Colonic mucosa (tissue), 4 donors: ENCODE data around the gene MUSK. TPM values are rescaled to one million over a fixed set of nuclear protein-coding genes. Genes with fewer than 3 reads are reported as not detected.
A peak's percentile ranks its signal among the peaks of the same experiment; 100 is the strongest.

Experiments used
- DNase-seq: peaks from one replicate; pipeline ENCODE4 v3.0.0-alpha.2; 2020
- H3K27ac ChIP-seq: fragments of 200-600 bp; one replicate; pipeline ENCODE4 v1.8.0; 2021
- H3K27me3 ChIP-seq: fragments of 200-600 bp; one replicate; pipeline ENCODE4 v1.8.0; 2021
- H3K36me3 ChIP-seq: fragments of 200-600 bp; one replicate; pipeline ENCODE4 v1.8.0; 2021
- H3K4me1 ChIP-seq: fragments of 200-600 bp; one replicate; pipeline ENCODE4 v1.8.0; 2021; ENCODE audit warnings: mild to moderate bottlenecking
- H3K4me3 ChIP-seq: fragments of 200-600 bp; one replicate; pipeline ENCODE4 v1.8.0; 2021
- H3K9ac ChIP-seq, 2 donors: one replicate each; pipeline ENCODE4 v1.7.0; 2013; ENCODE audit warnings: control low read depth in 2 of 2, low read depth in 2 of 2, low read length in 2 of 2
- H3K9me3 ChIP-seq: fragments of 200-600 bp; one replicate; pipeline ENCODE4 v1.8.0; 2021
- CTCF ChIP-seq: fragments of 200-600 bp; IDR thresholded peaks from one replicate; pipeline ENCODE4 v1.8.0; 2022; ENCODE audit warnings: antibody characterized with exemption, mild to moderate bottlenecking
- intact Hi-C: fragments of 100-400 bp; cut with DNase I; formaldehyde crosslinking; loops from one replicate; pipeline ENCODE4 v1.14.1; 2022
- total RNA-seq, 2 donors: library from RNA; stranded (reverse); fragmentation: NEBNext Ultra II Directional in 1 of 2; extraction: Animal tissue kit (Norgen Biotek cat#: 25700) in 1 of 2; gene quantifications; one replicate each; pipeline ENCODE4 v1.2.1, GENCODE V29; 2021
- donor health status: healthy.
- donor health status: DM: no; HTN: no; CAD: no.
- donor health status: DM: no; HTN: no; CAD: no.

The MUSK gene
- total RNA-seq, 2 donors from 2014 or later: 0.94 to 2.0 TPM

GRCh38 chr9:110626101-110626829 is 42.3 kb upstream of the MUSK start:
- H3K27ac ChIP-seq: no peak overlapping the region
- no peak overlapping the region for H3K4me3 ChIP-seq
- no peaks in the 10 kb centered on the region for H3K36me3 ChIP-seq
- no peak for TF ChIP-seq CTCF
- H3K9me3 ChIP-seq: no peaks in the 10 kb centered on the region
- H3K9ac ChIP-seq: no peak overlapping the region
- no peak for DNase-seq
- H3K27me3 ChIP-seq: no peaks in the 10 kb centered on the region
- intact Hi-C loops: no loop called here
- H3K4me1 ChIP-seq: no peaks in the 10 kb centered on the region

- intact Hi-C loops: loop anchor here (5.0 kb wide), 1 partner anchor 667 kb away; no protein-coding TSS in a partner anchor
- no peak overlapping the region for H3K27ac ChIP-seq
Measured at GRCh38 chr9:110635589-110635988, 33.0 kb upstream of the MUSK start.

GRCh38 chr9:110638381-110638954 is 30.1 kb upstream of the MUSK start:
- no peak overlapping the region for H3K9ac ChIP-seq
- H3K27ac ChIP-seq: no peak overlapping the region
- H3K4me3 ChIP-seq: no peak overlapping the region
- no peak for DNase-seq
- no peaks in the 10 kb centered on the region for H3K27me3 ChIP-seq
- H3K36me3 ChIP-seq: no peaks in the 10 kb centered on the region
- intact Hi-C loops: loop anchor here (5.0 kb wide), 1 partner anchor 664 kb away; no protein-coding TSS in a partner anchor
- TF ChIP-seq CTCF: peak; percentile 22
- no peaks in the 10 kb centered on the region for H3K4me1 ChIP-seq
- H3K9me3 ChIP-seq: no peaks in the 10 kb centered on the region

More at GRCh38 chr9:110635589-110635988, 33.0 kb upstream of the MUSK start:
- no peak for TF ChIP-seq CTCF
- Histone ChIP-seq H3K27me3 (no peaks in the 10 kb centered on the region), H3K4me1 (no peaks in the 10 kb centered on the region), H3K36me3 (no peaks in the 10 kb centered on the region), H3K9me3 (no peaks in the 10 kb centered on the region), H3K9ac (no peak overlapping the region), H3K4me3 (no peak overlapping the region)
- no peak for DNase-seq

- no peak for TF ChIP-seq CTCF
- Histone ChIP-seq H3K36me3 (no peaks in the 10 kb centered on the region), H3K4me1 (no peaks in the 10 kb centered on the region), H3K27me3 (no peaks in the 10 kb centered on the region), H3K9ac (no peak overlapping the region), H3K27ac (no peak overlapping the region), H3K4me3 (no peak overlapping the region), H3K9me3 (no peaks in the 10 kb centered on the region)
- DNase-seq: no peak
- intact Hi-C loops: loop anchor here (10.0 kb wide), 1 partner anchor 394 kb away; the partner anchor contains the start of gene LPAR1
Measured at GRCh38 chr9:110640736-110641135, 27.9 kb upstream of the MUSK start.

- no peak overlapping the region for H3K9ac ChIP-seq
- H3K9me3 ChIP-seq: no peaks in the 10 kb centered on the region
- H3K36me3 ChIP-seq: no peaks in the 10 kb centered on the region
- H3K4me3 ChIP-seq: no peak overlapping the region
- no peak for TF ChIP-seq CTCF
- no peak for DNase-seq
- intact Hi-C loops: loop anchor here (10.0 kb wide), 1 partner anchor 394 kb away; the partner anchor contains the start of gene LPAR1
- H3K27ac ChIP-seq: no peak overlapping the region
- H3K4me1 ChIP-seq: no peaks in the 10 kb centered on the region
- H3K27me3 ChIP-seq: no peaks in the 10 kb centered on the region
Measured at GRCh38 chr9:110641293-110641692, 27.3 kb upstream of the MUSK start.
